GM19372 (cell line): ENCODE results near the gene STK31.
"Not testable (repeated sequence)": the region's sequence is repeated elsewhere in the genome, so short reads cannot be mapped to it uniquely, and the experiment has no call there.

Experiments
- ATAC-seq: cut with Tn5 transposase; IDR thresholded peaks from one replicate; pipeline ENCODE4 v1.9.1; 2021; ENCODE audit warnings: mild to moderate bottlenecking, low read depth, moderate library complexity; ENCODE audit not compliant: unreplicated experiment

Gene STK31, protein sequence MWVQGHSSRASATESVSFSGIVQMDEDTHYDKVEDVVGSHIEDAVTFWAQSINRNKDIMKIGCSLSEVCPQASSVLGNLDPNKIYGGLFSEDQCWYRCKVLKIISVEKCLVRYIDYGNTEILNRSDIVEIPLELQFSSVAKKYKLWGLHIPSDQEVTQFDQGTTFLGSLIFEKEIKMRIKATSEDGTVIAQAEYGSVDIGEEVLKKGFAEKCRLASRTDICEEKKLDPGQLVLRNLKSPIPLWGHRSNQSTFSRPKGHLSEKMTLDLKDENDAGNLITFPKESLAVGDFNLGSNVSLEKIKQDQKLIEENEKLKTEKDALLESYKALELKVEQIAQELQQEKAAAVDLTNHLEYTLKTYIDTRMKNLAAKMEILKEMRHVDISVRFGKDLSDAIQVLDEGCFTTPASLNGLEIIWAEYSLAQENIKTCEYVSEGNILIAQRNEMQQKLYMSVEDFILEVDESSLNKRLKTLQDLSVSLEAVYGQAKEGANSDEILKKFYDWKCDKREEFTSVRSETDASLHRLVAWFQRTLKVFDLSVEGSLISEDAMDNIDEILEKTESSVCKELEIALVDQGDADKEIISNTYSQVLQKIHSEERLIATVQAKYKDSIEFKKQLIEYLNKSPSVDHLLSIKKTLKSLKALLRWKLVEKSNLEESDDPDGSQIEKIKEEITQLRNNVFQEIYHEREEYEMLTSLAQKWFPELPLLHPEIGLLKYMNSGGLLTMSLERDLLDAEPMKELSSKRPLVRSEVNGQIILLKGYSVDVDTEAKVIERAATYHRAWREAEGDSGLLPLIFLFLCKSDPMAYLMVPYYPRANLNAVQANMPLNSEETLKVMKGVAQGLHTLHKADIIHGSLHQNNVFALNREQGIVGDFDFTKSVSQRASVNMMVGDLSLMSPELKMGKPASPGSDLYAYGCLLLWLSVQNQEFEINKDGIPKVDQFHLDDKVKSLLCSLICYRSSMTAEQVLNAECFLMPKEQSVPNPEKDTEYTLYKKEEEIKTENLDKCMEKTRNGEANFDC

DNA sequence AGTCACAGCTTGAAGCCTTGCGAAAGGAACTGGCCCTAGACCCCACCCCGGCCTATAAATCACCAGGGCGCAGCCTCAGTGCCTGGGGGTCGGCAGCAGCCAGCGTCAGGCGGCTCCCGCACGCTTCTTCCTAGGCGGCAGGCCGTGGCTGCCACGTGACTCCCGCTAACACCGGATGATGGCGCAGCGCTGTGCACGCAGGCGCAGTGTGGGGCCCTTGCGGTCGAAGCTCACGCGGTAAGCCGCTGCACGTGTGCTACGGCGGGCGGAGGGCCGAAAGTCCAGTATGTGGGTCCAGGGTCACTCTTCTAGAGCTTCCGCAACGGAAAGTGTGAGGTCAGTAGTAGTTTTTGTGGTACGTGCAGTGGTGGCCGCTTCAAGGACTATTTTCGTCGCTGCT is at the start of gene STK31:
STK31 (plus strand) TSS at position 220 of the 400 bp plus-strand sequence; CDS start at position 287, 67 bp downstream.
- ATAC-seq: no peak

DNA sequence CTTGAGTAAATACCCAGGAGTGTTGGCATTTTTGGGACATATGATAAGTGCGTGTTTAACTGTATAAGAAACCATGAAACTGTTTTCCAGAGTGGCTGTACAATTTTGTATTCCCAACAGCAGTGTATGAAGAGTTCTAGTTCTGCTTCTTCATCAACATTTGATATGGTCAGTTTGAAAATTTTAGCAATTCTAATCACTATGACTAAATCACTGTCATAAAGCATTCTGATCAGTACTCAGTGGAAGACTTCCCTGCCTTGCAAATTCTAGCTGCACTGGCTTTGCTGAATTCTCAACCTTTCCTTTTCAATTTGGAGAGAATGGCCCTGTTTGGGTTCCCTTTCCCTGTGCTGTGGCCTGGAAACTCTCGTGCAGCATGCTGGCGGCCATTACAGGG is 48.6 kb upstream of the STK31 start:
- no peak for ATAC-seq

DNA sequence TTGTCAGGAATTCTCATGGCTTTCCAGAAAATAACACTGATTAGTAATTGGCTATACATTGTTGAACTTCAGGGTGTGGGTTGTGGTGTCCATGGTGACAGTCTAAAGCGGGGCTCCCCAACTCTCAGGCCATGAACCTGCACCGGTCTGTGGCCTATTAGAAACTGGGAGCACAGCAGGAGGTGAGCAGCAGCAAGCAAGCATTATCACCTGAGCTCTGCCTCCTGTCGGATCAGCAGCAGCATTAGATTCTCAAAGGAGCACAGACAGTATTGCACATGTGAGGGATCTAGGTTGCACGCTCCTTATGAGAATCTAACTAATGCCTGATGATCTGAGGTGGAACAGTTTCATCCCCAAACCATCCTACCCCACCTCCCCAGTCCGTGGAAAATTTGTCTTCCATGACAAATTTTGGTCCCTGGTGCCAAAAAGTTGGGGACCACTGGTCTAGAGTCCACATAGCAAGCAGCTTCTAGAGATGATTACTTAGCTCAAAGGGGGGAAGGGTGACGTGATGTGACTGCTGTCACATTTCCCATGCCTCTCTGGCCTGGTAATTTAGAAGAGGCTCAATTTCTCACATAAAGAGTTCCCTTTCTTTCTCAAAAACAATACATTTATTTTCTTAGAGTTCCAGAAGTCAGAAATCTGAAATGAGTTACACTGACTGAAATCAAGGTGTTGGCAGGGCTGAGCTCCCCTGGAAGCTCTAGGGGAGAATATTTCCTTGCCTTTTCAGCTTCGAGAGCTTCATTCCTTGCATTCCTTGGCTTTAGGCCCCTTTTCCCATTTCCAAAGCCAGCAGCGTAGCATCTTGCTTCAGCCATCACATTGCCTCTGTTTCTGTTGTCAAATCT is 47.7 kb upstream of the STK31 start:
- ATAC-seq: no peak

DNA sequence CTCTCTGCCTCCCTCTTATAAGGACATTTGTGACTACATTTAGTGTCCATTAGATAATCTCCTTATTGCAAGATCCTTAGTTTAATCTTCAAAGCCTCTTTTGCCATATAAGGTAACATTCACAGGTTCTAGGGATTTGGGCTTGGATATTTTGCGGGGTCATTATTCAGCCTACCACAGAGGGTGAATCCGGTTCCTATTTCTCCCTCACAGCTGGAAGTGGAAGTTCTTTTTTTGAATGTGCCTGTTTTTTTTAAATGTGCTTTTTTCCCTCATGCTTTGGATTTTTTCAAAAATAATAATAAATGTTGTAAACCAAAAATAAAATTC is 47.1 kb upstream of the STK31 start:
- no peak for ATAC-seq

DNA sequence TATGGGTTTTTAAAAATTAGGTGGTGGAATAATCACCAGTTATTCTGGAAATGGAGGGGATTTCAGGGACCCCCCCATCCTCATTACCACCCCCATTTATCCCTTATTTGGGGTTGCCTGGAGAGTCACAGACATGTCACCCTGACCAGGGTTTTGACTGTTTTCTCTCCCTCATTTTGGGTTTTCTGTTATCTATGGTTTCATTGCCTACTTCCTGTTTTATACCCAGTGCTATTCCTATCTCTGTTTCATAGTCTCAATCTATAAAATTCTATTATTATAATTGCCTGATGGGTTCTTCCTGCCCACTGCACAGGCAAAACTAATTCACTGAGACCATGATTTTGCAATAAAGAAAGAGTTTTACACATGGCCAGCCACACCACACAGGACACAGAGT is 45.9 kb upstream of the STK31 start:
- no peak for ATAC-seq

DNA sequence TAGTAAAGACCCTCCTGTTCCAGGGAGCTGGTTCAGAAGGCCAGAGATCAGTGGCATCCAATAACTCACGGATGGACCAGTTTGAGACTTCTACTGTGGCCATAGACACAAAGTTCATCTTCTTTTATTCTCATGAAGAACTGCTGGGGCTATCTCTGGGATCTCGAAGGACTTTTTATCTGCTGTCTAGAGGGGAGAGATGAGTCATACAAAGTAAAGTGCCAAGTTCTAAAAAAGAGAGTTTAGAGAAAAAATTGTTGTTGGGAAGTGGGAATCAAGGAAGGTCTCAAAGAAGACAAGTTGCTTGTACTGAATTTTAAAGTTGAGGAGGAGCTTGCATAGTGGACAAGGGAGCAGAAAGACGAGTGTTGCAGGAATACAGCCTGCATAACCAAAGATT is 38.0 kb upstream of the STK31 start:
- ATAC-seq: no peak

DNA sequence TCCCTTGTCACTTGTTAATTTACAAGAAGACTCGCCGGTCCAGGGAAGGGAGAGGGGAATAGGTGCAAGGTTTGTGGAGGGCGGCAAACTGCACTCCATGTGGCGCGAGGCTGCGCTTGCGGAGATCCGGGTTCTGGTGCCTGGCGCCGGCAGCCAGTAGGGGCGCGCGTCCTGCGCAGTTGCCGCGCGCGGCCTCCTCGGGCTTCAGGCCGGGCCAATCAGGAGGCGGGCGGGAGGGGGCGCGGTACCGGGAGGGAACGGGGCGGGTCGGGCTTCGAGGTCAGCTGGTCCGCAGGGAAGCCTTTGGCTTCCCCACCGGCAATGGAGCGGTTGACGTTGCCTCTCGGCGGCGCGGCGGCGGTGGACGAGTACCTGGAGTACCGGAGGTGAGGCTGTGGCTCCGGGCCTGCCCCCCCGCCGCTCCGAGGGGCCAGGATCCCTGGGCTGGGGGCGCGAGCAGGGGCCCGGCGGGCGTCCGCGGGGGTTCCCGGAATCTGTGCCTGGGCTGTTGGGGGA is 30.1 kb upstream of the STK31 start, which contains the start of gene FAM221A:
FAM221A (plus strand) TSS at position 302 of the 516 bp plus-strand sequence; CDS start at position 322, 20 bp downstream.
- peak; percentile 93 for ATAC-seq

DNA sequence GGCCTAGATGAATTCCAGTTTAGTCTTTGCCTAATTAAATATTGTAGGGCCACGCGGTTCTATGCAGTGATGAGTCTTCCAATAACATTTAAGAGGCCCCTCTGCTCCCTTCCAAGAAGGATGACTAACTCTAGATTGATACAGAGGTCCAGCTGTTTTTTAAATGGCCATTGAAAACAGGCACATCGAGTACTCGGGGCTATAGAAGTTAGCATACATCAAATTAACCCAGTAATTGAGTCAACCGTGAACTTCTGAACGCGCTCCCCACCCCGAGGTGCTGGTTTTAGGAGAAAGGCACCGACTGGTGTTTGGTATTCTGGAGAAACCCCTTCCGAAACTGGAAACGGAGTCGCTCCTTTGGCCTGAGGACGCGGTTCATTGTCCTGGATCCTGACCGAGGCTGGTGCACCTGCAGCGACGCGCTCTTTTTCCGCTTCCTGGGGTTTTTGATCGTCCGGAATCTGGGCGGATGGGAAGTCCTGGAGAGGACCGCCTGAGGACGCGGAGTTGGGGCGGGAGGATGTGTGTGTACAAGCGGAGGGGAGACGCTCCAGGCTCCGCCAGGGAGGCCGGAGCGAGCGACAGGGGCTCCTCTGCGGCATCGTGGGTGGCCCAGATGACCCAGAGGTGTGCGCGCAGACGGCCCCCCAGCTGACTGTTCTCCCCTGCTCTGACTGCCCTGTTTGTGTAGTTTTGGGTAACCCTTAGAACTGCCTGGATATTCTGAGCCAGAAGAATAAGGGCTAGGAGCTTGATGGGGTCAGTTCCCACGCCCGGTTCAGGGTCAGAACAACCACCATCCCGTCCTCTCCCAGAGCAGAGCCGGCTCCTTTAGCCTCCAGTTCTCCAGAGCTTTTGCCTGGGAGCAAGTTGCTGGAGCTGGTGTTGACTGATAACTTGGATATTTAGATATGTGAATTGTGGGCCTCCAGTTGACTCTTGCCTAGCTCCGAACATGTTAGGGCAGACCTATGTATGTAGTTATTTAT is 29.3 kb upstream of the STK31 start:
- ATAC-seq: peak; percentile 33

DNA sequence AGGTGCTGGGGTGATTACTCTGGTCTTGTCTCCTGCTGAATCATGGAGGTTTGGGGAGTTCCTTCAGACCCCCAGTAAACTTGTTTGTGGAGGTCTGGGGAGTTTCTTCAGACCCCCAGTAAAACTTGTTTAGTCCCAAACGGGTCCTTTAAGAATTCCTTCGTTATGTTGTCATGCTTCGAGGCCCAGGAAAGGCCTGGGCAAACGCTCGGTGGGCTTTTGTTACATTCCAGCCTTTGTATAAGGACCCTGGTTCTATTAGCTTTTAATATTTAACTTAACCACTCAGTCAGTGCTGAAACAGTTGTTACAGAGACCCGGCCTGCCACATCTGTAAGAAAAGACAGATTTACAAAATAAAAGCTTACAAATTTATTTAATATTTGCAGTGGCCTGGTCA is 26.0 kb upstream of the STK31 start:
- ATAC-seq: not testable (repeated sequence)

DNA sequence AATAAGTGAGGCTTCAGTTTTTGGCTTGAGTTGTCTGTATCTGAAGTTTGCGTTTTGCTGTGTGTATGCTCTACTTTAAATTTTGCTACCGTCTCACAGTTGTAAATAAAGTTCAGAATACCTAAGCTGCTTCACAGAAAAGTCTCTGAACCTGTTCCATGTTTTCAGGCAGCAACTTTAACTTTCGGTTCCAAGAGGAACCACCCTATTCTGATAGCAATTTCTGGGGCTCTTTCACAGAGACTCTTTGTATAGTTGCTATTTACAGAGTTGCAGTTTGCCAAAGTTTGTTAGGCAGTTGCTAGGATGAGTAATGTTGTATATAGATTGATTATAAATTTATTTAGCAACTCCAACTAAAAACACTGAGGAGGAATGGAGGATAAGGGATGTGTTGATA is 24.3 kb upstream of the STK31 start:
- ATAC-seq: no peak

DNA sequence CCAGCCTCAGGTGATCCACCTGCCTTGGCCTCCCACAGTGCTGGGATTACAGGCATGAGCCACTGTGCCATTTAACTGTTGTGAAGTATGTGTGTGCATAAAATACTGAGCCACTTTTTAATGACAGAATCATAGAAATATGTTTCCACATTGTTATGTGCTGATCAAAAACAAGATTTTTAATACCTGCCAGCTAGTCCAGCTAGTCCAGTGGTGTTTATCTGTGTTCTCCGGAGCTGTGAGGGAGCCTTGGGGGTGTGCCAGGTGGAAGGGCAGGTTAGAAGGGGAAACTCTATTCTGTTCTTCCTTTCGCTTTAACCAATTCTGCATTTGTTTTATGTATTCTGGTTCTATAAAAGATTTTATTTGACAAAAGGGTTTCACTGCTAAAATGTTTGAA is 23.0 kb upstream of the STK31 start:
- no peak for ATAC-seq

DNA sequence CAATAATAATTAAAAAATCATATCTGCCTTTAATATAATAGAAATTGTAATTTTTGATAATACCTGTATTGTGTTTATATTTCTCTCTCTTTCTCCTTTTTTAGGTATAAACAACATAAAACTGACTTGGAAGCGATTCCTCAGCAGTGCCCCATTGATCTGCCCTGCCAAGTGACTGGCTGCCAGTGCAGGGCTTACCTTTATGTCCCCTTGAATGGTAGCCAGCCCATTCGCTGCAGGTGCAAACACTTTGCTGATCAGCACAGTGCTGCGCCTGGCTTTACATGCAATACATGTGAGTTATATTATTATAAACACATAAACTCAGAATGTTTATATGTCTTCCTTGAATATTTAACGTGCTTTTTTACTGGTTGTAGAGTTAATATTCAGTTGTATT is 20.9 kb upstream of the STK31 start:
- ATAC-seq: no peak

DNA sequence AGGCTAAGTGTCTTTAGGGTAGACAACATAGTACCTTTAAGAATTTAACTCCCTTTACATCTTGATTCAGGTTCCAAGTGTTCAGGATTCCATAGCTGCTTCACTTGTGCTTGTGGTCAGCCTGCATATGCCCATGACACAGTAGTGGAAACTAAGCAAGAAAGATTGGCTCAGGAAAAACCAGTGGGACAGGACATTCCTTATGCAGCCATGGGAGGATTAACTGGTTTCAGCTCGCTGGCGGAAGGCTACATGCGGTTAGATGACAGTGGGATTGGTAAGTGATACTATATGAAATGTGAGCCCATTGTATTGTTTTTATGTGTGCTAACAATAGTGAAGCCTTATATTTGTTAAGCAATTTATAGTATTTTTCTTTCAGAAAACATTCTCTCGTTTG is 18.7 kb upstream of the STK31 start:
- ATAC-seq: no peak

DNA sequence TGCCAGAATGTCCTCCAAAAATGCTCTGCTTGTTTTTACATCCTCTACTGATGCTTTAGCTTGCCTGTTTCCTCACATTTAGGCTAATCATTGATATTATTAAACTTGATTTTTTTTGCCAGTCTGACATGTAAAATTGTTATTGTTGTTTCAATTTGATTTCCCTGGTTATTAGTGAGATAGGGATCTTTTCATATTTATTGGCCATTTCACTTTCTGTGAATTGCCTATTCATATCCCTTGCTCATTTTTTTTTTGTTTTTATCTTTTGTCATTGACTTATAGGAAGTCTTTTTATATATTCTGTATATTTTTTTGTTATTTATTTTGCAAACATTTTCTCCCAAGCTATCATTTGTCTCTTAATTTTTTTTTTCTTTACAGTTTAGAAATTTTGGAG is 16.8 kb upstream of the STK31 start:
- no peak for ATAC-seq

DNA sequence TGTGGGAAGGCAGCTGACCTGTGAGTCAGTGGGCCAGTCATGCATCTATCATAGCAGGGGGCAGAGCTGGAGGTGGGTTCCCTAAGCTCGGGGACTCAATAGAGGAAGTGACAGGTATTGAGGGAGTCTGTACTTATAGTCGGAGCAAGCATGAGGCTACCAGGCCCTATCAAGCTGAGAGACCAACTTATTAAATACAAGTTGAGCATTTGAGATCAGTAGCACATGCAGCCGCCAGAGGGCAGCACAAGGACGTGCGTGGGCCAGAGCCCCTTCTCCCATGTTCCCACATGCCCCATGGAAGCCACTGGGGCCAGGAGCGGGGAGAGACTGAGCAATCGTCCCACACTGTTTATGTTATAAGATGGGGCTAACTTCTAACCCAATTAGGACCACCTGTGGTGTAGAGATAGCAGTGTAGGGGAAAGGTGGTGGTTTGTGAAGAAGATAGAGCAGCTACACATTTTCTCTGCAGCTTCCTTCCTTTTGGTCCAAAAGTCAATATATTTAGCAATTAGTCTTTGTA is 13.0 kb upstream of the STK31 start:
- peak; percentile 75 for ATAC-seq

DNA sequence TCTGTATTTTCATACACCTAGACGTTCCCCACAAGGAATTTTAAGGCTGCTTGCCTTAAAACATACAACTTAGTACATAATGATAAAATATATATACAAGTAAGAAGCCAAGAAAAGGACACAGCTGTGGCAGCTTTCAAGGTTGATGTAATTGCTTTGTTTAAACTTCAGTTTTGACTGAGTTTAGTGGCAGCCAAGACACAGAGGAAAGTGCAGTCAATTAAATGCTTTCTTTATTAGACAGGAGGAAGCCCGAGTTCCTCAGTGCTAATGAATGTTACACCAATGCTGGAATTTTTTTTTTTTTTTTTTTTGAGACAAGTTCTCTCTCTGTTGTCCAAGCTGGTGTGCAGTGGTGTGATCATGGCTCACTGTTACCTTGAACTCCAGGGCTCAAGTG is 11.2 kb upstream of the STK31 start:
- ATAC-seq: no peak

DNA sequence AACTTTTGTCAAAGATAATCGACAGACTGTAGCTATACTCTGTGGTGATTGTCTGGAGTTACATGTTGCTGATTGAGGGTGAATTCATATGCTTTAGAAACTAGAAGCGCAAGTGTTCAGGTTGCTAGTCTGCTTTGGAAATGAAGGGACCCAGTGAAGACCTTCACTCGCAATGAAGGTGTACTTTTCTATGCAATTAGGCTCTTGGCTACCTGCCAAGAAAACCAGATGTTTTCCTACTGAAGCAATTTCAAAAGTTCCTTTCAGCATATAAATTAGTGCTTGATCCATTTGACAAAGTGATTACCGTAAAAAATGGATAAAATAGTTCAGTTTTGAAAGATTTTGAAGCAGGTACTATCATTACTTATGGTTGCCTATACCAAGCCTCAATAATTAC is 10.0 kb upstream of the STK31 start:
- ATAC-seq: no peak

DNA sequence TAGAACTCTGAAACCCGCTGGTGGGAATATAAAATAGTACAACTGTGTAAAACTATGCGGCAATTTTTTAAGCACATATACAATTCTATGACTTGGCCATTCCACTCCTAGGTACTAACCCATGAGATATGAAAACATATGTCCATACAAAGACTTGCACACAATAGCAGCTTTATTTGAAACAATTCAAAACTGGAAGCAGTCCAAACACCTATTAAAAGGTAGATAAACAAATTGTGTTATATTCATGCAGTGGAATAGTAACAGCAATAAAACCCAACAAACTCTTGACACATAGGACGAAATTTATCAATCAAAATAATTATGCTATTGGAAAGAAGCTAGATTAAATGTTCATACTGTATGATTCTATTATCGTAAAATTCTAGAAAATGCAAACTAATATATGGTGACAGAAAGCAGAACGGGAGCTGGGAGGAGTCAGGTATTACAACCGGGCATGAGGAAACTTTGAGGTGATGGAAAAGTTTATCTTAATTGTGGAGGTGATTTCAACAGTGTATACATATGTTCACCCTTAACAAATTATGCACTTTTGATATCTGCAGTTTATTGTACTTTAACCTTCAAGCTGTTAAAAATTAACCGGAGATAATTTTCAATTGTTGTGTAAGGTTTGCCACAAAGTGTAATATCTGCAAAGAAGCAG is 803 bp upstream of the STK31 start:
- no peak for ATAC-seq
